ENCODE results near the gene SEMA3C. TPM values are rescaled to one million over a fixed set of nuclear protein-coding genes. Genes with fewer than 3 reads are reported as not detected.

Gene SEMA3C
- total and polyA plus RNA-seq, 2 donors (not counting 1 experiment from before 2014, with no cell fraction given) = 310 to 322 TPM

- Histone ChIP-seq H4K20me1 (ENCODE audit: control insufficient read depth, extremely low read depth, insufficient read depth, low read length) (no peaks in the 10 kb centered on the region), H2AFZ (ENCODE audit: low read length) (no peak overlapping the region), H3K27ac (ENCODE audit: insufficient read depth, low read length) (no peak overlapping the region), H3K9ac (ENCODE audit: insufficient read depth, low read length) (no peak overlapping the region), H3K4me2 (ENCODE audit: extremely low read depth, insufficient read depth, low read length) (no peak overlapping the region), H3K4me1 (ENCODE audit: control insufficient read depth, extremely low read depth, insufficient read depth, low read length) (peaks cover 2% of the 10 kb centered on the region), H3K9me3 (ENCODE audit: control insufficient read depth, insufficient read depth, low read depth, low read length) (no peaks in the 10 kb centered on the region), H3K36me3 (ENCODE audit: control insufficient read depth, insufficient read depth, low read length) (peaks cover 3% of the 10 kb centered on the region), H3K79me2 (ENCODE audit: control insufficient read depth, insufficient read depth, low read length) (no peaks in the 10 kb centered on the region), H3K4me3 (replicated peaks in 1 of 4; ENCODE audit: control extremely low read depth in 1 of 4, insufficient read depth in 1 of 4, low read depth in 3 of 4, low read length in 4 of 4) (no peak overlapping the region), H3K27me3 (ENCODE audit: control insufficient read depth, insufficient read depth, low read length) (no peaks in the 10 kb centered on the region)
- peak in 1 of 2 donors; percentile 40 for DNase-seq (ENCODE audit: low read depth in 2 of 2)
- TF ChIP-seq EZH2 (IDR thresholded peaks at IDR 0.05; ENCODE audit: low read length, missing control alignments) (no peak), CTCF (conservative IDR thresholded peaks at IDR 0.05 in 1 of 2, IDR thresholded peaks at IDR 0.05 in 1 of 2; ENCODE audit: low read depth in 1 of 2, low read length in 2 of 2) (no peak)
Measured at GRCh38 chr7:80767654-80768053, 151.2 kb downstream of the SEMA3C start.

- DNase-seq (ENCODE audit: low read depth in 2 of 2) = peak in 1 of 2 donors; percentile 32
- no peak overlapping the region for H3K4me2 ChIP-seq (ENCODE audit: extremely low read depth, insufficient read depth, low read length)
- no peak for TF ChIP-seq CTCF (conservative IDR thresholded peaks at IDR 0.05 in 1 of 2, IDR thresholded peaks at IDR 0.05 in 1 of 2; ENCODE audit: low read depth in 1 of 2, low read length in 2 of 2)
- TF ChIP-seq EZH2 (IDR thresholded peaks at IDR 0.05; ENCODE audit: low read length, missing control alignments) = no peak
- H2AFZ ChIP-seq (ENCODE audit: low read length) = no peak overlapping the region
- no peak overlapping the region for H3K27ac ChIP-seq (ENCODE audit: insufficient read depth, low read length)
- H3K79me2 ChIP-seq (ENCODE audit: control insufficient read depth, insufficient read depth, low read length) = no peaks in the 10 kb centered on the region
- H3K4me1 ChIP-seq (ENCODE audit: control insufficient read depth, extremely low read depth, insufficient read depth, low read length) = no peaks in the 10 kb centered on the region
- H3K9me3 ChIP-seq (ENCODE audit: control insufficient read depth, insufficient read depth, low read depth, low read length) = no peaks in the 10 kb centered on the region
- peaks cover 3% of the 10 kb centered on the region for H3K36me3 ChIP-seq (ENCODE audit: control insufficient read depth, insufficient read depth, low read length)
- no peaks in the 10 kb centered on the region for H4K20me1 ChIP-seq (ENCODE audit: control insufficient read depth, extremely low read depth, insufficient read depth, low read length)
- H3K9ac ChIP-seq (ENCODE audit: insufficient read depth, low read length) = no peak overlapping the region
- H3K27me3 ChIP-seq (ENCODE audit: control insufficient read depth, insufficient read depth, low read length) = no peaks in the 10 kb centered on the region
- no peak overlapping the region for H3K4me3 ChIP-seq (replicated peaks in 1 of 4; ENCODE audit: control extremely low read depth in 1 of 4, insufficient read depth in 1 of 4, low read depth in 3 of 4, low read length in 4 of 4)
Measured at GRCh38 chr7:80766724-80767123, 152.1 kb downstream of the SEMA3C start.

- Histone ChIP-seq H3K36me3 (ENCODE audit: control insufficient read depth, insufficient read depth, low read length) (peaks cover 3% of the 10 kb centered on the region), H4K20me1 (ENCODE audit: control insufficient read depth, extremely low read depth, insufficient read depth, low read length) (no peaks in the 10 kb centered on the region), H3K27me3 (ENCODE audit: control insufficient read depth, insufficient read depth, low read length) (no peaks in the 10 kb centered on the region), H2AFZ (ENCODE audit: low read length) (no peak overlapping the region), H3K4me2 (ENCODE audit: extremely low read depth, insufficient read depth, low read length) (no peak overlapping the region), H3K9ac (ENCODE audit: insufficient read depth, low read length) (no peak overlapping the region), H3K79me2 (ENCODE audit: control insufficient read depth, insufficient read depth, low read length) (no peaks in the 10 kb centered on the region), H3K4me3 (replicated peaks in 1 of 4; ENCODE audit: control extremely low read depth in 1 of 4, insufficient read depth in 1 of 4, low read depth in 3 of 4, low read length in 4 of 4) (no peak overlapping the region), H3K9me3 (ENCODE audit: control insufficient read depth, insufficient read depth, low read depth, low read length) (no peaks in the 10 kb centered on the region), H3K27ac (ENCODE audit: insufficient read depth, low read length) (no peak overlapping the region), H3K4me1 (ENCODE audit: control insufficient read depth, extremely low read depth, insufficient read depth, low read length) (no peaks in the 10 kb centered on the region)
- peak in 1 of 2 donors; percentile 78 for DNase-seq (ENCODE audit: low read depth in 2 of 2)
- TF ChIP-seq EZH2 (IDR thresholded peaks at IDR 0.05; ENCODE audit: low read length, missing control alignments) (no peak), CTCF (conservative IDR thresholded peaks at IDR 0.05 in 1 of 2, IDR thresholded peaks at IDR 0.05 in 1 of 2; ENCODE audit: low read depth in 1 of 2, low read length in 2 of 2) (no peak)
Measured at GRCh38 chr7:80764132-80764531, 154.7 kb downstream of the SEMA3C start.
